Measurements from ENCODE around the gene OSBP2.

- TF ChIP-seq CTCF (IDR thresholded peaks at IDR 0.05) = no peak
- TF ChIP-seq ZFX (IDR thresholded peaks at IDR 0.05; ENCODE audit: borderline replicate concordance) = no peak
Measured at GRCh38 chr22:30664798-30665197, 29.9 kb upstream of the OSBP2 start.

All from 22Rv1 (cell line).